HG03558 (cell line): ENCODE results near the gene KRT16.
"Not testable (repeated sequence)": the region's sequence is repeated elsewhere in the genome, so short reads cannot be mapped to it uniquely, and the experiment has no call there.

Experiments used
- ATAC-seq: cut with Tn5 transposase; IDR thresholded peaks from one replicate; pipeline ENCODE4 v1.9.1; 2021; ENCODE audit warnings: moderate number of reproducible peaks; ENCODE audit not compliant: unreplicated experiment; ENCODE audit errors: extremely low read depth

KRT16 gene

DNA sequence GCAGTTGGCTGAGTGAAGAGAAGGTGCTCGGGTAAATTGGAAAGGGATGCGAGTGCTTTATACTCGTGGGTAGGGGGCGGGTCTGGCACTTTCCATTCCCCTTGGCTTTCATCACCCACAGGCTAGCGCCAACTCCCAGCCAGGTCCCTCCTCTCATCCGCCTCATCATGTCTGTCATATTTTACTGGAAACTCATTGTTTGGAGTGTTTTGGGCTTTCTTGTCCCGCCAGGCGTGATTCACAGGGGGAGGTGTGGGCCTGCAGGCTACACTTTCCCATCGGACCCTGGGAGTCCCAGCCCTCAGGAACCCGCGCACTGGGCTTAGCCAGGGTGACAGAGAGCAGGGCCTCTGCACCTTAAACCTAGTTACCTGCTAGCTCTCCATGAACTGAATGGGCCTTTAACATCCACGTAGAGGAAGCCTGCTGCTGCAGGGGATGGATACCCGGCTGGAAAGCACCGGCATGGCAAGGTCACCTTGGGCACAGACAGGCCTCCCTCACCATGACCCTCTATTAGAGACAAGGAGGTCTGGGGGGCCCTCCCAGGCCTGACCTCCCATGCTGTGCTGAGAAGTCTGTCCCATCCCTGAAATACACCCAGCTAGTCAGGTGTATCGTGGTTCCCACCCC, 25.6 kb downstream of the KRT16 start, which contains the start of gene KRT14:
TSS of gene KRT14 (minus strand) at position 33 of the 633 bp plus-strand sequence. CDS start 61 bp downstream, outside the sequence.
- ATAC-seq: no peak

DNA sequence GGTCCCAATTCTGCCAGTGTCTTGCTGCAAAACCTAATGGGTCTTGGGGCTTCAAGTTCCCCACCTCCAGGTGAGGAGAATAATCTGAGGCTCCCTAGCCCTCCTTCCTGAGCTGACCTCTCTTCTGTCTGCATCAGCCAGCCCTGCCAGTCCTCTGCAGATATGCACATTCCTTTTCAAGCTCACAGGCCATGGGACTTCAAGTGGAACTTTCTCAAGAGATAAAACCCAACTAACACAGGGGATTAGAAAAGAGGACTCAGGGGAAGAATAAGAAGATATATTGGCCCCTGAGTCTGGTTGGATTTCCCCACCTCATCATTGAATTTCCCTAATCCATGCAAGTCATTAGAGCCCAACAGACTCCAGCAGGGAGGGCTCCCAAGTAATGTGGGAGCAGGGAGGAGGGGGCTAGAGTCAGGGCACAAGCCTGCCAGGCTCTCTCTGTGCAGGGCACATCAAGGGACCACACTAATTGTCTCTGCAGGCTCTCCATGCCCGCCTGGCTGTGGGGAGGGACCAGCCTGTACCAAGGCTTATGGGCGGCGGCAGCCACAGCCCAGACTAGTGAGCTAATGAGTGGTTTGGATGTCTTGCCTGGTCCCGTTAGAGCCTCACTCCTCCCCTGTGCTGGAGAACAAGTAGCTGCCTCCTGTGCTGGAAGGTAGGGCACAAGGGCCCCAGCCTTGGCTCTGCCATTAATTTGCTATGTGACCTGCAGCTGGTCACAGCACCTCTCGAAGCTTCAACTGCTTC, 27.1 kb downstream of the KRT16 start:
- no peak for ATAC-seq

DNA sequence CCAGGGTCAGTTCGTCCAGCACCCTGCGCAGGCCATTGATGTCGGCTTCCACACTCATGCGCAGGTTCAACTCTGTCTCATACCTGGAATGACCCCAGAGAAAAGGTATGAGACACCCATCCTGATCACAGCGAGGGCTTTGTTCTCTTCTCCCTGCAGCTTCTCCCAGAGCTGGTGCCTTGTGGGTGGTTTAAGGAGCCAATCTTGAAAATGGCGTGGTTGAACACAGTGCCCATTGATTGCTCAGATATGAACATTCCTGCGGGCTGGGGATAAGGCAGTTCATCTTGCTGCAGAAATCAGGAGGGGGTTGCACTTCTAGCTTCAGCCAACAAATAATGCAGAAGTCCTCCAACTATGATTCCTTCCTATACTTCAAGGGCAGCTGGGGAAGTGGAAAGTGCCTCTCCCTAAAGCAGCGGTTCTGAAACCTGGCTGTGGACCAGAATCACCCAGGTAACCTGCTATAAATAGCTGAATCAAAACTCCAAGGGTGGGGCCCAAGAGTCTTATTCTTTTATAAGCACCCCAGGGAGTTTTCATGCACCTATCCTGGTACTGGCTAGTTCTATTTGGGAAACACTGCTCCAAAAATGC, 28.1 kb downstream of the KRT16 start:
- not testable (repeated sequence) for ATAC-seq

DNA sequence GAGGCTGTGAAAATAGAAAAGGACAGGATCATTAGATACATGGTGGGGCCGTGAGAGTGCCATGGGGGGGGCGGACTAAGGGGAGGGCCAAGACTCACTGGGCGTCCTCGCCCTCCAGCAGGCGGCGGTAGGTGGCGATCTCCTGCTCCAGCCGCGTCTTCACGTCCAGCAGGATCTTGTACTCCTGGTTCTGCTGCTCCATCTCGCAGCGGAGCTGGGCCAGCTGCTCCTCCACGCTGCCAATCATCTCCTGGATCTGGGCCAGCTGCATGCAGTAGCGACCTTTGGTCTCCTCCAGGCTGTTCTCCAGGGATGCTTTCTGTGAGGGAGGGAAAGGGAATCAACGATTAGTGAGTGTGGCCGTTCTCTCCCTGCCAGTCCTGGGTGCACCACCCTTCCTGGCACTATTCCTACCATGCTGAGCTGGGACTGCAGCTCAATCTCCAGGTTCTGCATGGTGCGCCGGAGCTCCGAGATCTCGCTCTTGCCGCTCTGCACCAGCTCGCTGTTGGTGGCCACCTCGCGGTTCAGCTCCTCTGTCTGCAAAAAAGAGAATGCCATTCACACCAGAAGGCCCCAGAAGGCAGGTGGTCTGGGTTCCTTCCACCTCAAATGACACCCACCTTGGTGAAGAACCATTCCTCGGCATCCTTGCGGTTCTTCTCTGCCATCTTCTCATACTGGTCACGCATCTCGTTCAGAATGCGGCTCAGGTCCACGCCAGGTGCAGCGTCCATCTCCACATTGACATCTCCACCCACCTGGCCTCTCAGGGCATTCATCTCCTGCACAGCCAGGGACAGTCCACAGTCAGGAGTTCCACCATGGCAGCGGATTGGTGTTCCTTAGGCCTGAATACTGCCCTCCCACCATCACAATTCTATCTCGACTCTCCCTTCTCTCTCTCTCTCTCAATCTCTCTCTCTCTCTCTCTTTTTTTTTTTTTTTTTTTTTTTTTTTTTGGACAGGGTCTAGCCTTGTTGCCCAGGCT, 29.1 kb downstream of the KRT16 start:
- no peak for ATAC-seq

DNA sequence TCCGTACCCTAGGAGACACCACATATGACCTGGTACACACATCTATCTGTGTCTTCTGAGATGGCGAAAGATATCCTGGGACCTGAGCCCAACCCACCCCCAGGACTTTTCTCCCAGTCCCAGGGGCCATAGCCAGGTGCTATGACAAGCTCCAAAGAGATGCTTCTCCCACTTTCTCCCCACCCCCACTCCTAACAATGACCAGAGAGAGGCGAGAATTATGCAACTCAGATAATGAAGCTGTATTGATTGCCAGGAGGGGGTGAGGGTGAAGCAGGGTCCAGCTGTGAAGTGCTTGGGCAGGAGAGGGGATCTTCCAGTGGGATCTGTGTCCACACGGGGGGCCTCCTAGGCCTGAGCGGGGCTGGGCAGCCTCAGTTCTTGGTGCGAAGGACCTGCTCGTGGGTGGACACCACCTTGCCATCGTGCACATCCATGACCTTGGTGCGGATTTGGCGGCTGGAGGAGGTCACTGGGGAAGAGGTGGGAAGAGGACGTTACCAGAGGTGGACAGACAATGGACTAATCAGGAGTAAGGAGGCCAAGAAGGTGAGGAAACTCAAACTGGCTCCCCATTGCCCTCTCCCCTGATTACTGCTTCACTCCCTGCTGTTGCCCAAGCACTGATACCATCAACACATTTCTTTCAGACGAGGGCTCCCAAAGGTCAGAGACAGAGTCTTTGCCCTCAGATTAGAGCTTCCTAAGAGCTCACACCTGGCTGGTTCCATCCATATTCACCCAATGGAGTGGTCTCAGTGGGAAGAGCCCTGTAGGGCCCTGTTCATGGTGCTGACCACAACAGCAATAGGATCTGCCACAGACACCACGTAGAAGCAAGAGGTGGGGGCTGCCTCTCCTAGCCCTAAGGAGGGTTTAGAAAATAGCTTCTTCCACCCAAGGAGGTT, 30.3 kb downstream of the KRT16 start:
- ATAC-seq: not testable (repeated sequence)

DNA sequence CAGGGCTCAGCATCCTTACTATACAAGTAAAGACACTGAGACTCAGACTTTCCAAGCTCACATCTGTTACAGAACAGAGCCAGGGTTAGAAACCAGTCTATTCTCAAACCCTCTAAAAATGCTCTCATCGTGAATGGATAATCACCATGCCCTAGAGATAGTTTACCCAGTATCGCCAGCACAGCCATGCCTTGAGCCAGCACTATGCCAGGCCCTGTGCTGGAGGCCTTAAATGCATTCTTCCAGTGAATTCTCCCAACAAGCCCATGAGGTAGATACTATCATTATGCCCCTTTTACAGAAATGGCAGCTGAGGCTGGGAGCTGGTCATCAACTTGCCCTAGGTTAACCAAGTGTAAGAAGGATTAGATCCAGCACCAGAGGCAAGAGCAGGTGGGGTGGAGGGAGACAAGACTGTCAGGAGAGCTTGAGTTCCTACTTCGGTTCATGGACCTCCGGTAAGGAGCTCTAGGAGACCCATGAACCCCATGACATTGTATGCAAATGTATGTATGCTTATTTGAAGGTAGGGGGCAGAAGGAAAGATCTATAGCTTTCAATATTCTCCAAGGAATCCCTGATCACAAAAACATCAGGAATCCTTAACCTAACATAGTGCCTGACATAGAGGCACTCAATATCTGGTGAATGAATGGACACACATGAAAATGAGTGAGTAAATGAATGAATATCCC, 31.1 kb downstream of the KRT16 start:
- no peak for ATAC-seq

DNA sequence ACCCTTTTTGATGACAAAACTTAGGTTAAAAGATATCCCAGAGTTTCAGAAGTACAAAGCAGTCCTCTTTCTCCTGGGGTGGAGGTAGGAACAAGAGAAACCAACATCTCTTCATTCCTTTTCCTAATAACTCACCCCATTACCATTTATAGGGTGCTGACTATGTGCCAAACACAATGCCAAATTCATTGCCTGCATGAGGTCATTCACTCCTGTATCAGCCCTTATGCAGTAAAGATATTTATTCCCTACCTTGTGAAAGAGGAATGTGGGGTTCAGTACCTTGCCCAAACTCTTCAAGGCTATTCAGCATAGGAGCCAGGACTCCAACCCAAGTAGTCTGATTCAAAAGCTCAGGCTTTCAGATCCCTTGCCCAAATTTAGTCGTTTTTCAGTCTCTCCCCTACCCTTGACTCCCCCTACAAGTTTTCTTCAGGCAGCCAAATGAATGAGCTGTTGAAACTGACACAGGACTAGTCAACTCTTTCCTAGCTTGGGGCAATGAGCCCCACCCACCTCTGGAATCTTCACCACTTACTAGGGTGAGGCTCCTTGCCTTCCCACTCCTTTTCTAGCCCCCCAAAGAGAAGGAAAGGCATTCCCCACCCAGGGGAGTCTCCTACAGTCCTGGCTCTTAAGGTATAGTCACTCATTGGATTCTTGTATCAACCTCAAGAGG, 31.7 kb downstream of the KRT16 start:
- no peak for ATAC-seq

DNA sequence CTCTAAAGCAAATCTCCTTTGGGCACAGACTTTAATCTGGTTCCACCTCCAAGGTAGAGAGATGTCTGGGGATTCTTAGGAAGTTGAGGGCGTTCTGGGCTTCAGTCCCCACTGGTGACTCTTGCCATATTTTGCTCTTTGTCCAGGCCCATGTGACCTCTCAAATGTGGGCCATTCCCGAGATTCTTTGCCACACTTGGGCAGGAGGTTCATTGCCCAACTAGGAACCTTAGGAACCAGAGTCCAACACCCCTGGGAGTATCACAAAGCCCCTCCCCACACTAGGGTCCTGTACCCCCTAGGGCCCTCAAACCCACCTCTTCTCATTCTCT, 32.4 kb downstream of the KRT16 start:
- ATAC-seq: no peak

DNA sequence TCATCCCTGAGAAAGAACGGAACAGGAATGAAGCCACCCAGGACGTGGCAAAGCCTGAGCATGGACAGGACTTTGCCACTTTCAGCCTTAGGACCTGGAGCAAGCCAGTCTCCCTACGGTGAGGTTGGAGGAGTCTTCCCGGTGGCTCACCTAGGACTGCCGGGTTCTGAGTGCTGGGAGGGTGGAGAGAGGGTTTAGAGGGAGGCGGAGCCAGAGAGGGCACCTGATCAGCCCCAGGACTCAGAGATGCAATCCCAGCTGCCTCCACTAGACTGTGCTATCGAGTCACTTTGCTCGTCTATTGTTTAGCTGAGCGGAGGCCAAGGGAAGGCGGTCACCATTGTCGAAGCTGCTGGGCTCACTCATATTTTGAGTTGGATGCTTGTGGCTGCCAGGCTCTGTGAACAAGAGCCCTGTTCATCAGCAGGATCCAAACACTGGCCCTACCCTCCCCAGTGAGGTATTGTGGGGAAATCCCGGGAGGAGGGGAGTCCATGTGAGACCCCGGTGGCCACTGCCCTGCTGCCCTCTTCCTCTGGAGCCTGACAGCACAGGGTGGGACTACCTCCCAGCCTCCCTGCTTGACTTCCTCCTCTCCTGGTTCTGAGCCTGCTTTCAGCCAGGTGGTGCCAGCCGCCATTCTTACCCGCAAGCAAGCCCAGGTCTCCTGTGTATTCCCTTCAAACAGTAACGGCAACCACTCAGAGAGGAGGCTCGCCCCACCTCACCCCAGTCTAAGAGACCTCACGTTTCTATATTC, 32.9 kb downstream of the KRT16 start:
- no peak for ATAC-seq

DNA sequence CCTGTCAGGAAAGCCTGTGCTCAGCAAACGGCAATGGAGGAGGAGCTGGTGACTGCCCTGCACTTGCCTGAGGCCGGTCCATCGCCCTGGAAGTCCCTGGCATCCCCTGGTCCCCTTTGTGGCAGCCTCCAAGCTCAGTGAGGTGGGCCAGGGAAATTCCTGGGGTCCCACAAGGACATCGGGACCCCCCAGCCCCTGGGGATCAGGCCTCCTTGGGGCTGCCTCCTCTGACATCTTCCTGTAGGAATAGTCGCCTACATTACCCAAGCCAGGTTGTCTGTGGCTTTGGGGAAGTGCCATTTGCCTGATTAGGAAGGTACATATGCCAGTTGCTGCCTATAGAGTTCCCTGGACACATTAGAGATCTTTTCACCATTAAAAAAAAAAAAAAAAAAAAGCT, 33.6 kb downstream of the KRT16 start:
- no peak for ATAC-seq

DNA sequence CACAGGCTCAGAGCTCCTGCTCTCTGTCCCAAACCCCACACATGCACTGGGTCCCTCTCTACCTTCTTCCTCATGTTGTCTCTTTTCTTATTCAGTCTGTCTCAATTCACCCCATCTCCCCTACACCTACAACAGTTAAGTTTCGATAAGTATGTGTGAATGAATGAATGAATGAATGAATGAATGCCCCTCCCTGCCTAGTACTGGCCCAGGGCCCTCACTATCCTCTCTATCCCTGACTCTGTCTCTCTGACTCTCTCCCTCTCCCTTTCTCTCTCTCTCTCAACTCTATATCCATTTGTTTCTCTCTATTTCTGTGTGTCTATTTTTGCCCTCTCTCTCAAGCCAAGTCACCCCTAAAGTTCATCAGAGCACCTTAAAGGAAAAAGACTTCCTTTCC, 34.0 kb downstream of the KRT16 start:
- ATAC-seq: no peak

DNA sequence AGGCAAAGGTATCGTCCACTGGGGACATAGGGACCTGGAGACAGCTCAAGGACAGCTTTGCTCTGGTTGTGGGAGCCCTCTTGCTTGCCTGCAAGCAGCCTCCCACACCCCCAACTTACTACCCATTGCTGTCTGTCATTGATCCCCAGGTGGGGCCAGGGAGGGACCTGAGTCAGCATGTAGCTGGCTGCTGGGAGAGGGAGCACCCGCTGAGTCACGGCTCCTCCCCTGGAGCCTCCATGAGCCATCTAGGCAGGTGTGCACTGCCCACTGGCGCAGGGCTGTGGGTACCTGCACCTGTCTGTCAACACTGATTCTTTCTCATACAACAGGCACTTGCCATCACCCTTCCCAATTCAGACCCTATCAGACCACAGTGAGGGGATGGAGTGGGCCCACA, 35.8 kb downstream of the KRT16 start:
- not testable (repeated sequence) for ATAC-seq

DNA sequence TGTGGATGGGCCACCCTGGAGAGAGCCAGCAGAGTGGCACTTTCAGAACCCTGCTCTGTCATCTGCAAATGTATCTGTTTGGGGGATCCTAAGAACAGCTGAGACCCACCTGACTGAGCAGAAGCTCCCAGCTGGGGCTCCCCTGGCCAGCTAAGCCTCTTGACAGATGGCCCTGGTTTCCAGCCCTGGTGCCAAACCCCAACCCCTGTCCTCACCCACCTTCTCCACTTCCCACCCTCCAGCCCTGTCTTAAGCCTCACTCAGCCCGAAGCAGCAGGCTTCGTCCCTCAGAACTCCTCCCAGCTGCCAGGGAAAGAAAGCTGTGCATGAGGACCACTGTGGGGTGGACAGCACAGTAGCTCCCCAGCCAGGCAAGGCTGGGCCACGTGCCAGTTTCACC, 37.2 kb downstream of the KRT16 start:
- ATAC-seq: no peak

DNA sequence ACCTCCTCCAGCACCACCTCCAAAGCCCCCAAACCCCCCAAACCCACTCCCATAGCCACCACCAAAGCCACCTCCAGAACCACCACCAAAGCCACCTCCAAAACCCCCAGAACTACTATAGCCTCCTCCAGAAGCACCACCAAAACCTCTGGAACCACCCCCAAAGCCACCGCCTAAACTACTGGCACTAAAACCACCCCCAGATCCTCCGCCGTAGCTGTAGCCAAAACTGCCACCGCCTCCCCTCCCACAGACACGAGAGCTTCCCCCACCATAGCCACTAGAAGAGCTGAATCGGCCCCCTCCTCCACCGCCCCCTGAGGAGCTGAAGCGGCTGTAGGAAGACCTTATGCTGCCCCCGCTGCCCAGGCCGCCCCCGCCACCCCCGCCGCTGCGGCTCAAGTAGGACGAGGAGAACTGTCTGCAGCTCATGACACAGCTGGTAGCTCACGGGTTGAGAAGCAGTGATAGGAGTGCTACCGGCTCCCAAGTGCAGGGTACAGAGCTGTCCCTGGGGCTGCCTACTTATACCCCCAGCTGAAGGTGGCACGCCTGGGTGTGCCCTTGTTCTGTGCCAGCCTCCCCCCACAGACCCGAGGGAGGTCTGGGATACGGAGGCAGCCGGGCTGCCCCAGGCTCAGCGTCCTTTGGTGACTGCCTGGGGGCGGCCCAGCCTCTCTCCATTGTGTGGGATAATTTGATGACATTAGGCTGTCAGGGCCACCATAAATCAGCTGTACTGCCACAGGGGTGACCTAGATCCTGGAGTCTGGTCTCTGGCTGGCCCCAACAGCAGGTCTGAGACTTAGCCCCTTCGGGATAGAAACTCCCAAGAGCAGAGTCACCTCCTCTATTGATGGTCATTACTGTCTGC, 40.8 kb downstream of the KRT16 start, which contains the start of gene KRT9:
TSS of gene KRT9 (minus strand) at position 499 of the 874 bp plus-strand sequence. CDS start at position 432, 67 bp downstream.
- ATAC-seq: no peak

DNA sequence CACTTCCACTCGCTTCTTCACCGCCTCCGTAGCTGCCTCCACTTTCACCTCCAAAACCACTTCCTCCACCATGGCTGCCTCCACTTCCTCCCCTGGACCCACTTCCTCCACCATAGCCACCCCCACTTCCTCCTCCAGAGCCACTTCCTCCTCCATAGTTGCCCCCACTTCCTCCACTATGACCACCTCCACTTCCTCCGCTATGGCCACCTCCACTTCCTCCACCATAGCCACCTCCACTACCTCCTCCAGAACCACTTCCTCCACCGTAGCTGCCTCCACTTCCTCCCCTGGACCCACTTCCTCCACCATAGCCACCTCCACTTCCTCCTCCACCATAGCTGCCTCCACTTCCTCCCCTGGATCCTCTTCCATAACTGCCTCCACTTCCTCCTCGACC, 45.2 kb downstream of the KRT16 start:
- no peak for ATAC-seq

DNA sequence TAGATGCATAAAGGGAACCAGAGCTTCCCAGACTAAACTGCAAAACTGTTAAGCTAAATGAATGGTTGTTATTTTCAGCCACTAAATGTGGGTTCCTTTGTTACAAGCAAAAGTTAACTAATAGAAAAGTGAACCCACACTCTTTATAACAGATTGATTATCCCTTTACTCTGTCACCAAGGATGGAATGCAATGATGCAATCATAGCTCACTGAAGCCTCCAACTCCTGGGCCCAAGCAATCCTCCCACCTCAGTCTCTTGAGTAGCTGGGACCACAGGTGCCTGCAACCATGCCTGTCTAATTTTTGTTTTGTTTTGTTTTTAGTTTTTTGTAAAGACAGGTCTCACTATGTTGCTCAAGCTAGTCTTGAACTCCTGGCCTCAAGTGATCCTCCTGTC, 47.2 kb downstream of the KRT16 start:
- ATAC-seq: no peak
